H9 (cell line): Measurements from ENCODE around the gene TMA7. TPM values are rescaled to one million over a fixed set of nuclear protein-coding genes. Genes with fewer than 3 reads are reported as not detected.

Experiments
- DNase-seq: peaks from one replicate; pipeline ENCODE4 v3.0.0-alpha.2; 2017
- H2AFZ ChIP-seq: one replicate; pipeline ENCODE4 v1.6.1; 2013; ENCODE audit warnings: mild to moderate bottlenecking, low read length, control low read depth, moderate library complexity
- H2AK5ac ChIP-seq: 2 replicates; pipeline ENCODE4 v1.6.1; 2013; ENCODE audit warnings: low read length, control low read depth, mixed read lengths; ENCODE audit not compliant: insufficient read length
- H2BK120ac ChIP-seq: one replicate; pipeline ENCODE4 v1.6.1; 2013; ENCODE audit warnings: low read depth, mild to moderate bottlenecking, low read length, control low read depth, inconsistent platforms; ENCODE audit not compliant: poor library complexity, severe bottlenecking
- H2BK12ac ChIP-seq: 2 replicates; pipeline ENCODE4 v1.6.1; 2013; ENCODE audit warnings: low read length, control low read depth, mixed read lengths, low read depth; ENCODE audit not compliant: insufficient read length
- H2BK15ac ChIP-seq: 2 replicates; pipeline ENCODE4 v1.6.1; 2013; ENCODE audit warnings: low read depth, low read length, control low read depth
- H2BK20ac ChIP-seq: one replicate; pipeline ENCODE4 v1.6.1; 2013; ENCODE audit warnings: low read depth, mild to moderate bottlenecking, low read length, control low read depth, inconsistent platforms; ENCODE audit not compliant: poor library complexity, severe bottlenecking
- H2BK5ac ChIP-seq: 2 replicates; pipeline ENCODE4 v1.6.1; 2013; ENCODE audit warnings: low read length, control low read depth, mixed read lengths; ENCODE audit not compliant: insufficient read length
- H3K14ac ChIP-seq: 2 replicates; pipeline ENCODE4 v1.6.1; 2013; ENCODE audit warnings: low read length, control low read depth; ENCODE audit not compliant: insufficient read depth
- H3K18ac ChIP-seq: 2 replicates; pipeline ENCODE4 v1.6.1; 2013; ENCODE audit warnings: low read depth, mild to moderate bottlenecking, mixed read lengths, low read length, control low read depth; ENCODE audit not compliant: insufficient read length
- H3K23ac ChIP-seq: 2 replicates; pipeline ENCODE4 v1.6.1; 2013; ENCODE audit warnings: low read length, control low read depth, mixed read lengths, low read depth; ENCODE audit not compliant: insufficient read length
- H3K23me2 ChIP-seq: 2 replicates; pipeline ENCODE4 v1.6.1; 2013; ENCODE audit warnings: low read depth, mild to moderate bottlenecking, mixed read lengths, low read length, control low read depth; ENCODE audit not compliant: insufficient read length, poor library complexity, severe bottlenecking
- H3K27ac ChIP-seq: 2 replicates; pipeline ENCODE4 v1.5.1; 2013; ENCODE audit warnings: low read length, control low read depth, mixed read lengths, low read depth; ENCODE audit not compliant: insufficient read length
- H3K27me3 ChIP-seq: 2 replicates; pipeline ENCODE4 v1.6.1; 2013; ENCODE audit warnings: low read length, control low read depth, inconsistent platforms; ENCODE audit not compliant: insufficient read depth
- H3K4ac ChIP-seq: 2 replicates; pipeline ENCODE4 v1.6.1; 2013; ENCODE audit warnings: low read depth, mild to moderate bottlenecking, control low read depth, inconsistent platforms, low read length, moderate library complexity
- H3K4me1 ChIP-seq: 2 replicates; pipeline ENCODE4 v1.6.1; 2013; ENCODE audit warnings: low read length, control low read depth, inconsistent platforms; ENCODE audit not compliant: insufficient read depth
- H3K4me2 ChIP-seq: 2 replicates; pipeline ENCODE4 v1.6.1; 2013; ENCODE audit warnings: low read length, control low read depth, mixed read lengths; ENCODE audit not compliant: insufficient read length, insufficient read depth
- H3K56ac ChIP-seq: 2 replicates; pipeline ENCODE4 v1.6.1; 2013; ENCODE audit warnings: low read depth, mild to moderate bottlenecking, mixed read lengths, low read length, control low read depth; ENCODE audit not compliant: insufficient read length
- H3K79me1 ChIP-seq: 2 replicates; pipeline ENCODE4 v1.6.1; 2013; ENCODE audit warnings: low read depth, mild to moderate bottlenecking, moderate library complexity, low read length, control low read depth, inconsistent platforms; ENCODE audit not compliant: insufficient read depth, poor library complexity, severe bottlenecking
- H3K79me2 ChIP-seq: 2 replicates; pipeline ENCODE4 v1.6.1; 2013; ENCODE audit warnings: low read length, control low read depth, inconsistent platforms; ENCODE audit not compliant: insufficient read depth
- H3K9ac ChIP-seq: 2 replicates; pipeline ENCODE4 v1.6.1; 2013; ENCODE audit warnings: low read length, control low read depth, mixed read lengths; ENCODE audit not compliant: insufficient read length; ENCODE audit errors: extremely low read depth
- H3K9me3 ChIP-seq: one replicate; pipeline ENCODE4 v1.6.1; 2013; ENCODE audit warnings: low read depth, low read length, inconsistent platforms; ENCODE audit not compliant: control insufficient read depth
- H3T11ph ChIP-seq: one replicate; pipeline ENCODE4 v1.6.1; 2013; ENCODE audit warnings: mild to moderate bottlenecking, low read length, control low read depth, inconsistent platforms
- H4K20me1 ChIP-seq: one replicate; pipeline ENCODE4 v1.6.1; 2013; ENCODE audit not compliant: control insufficient read depth, insufficient read length, insufficient read depth
- H4K5ac ChIP-seq: 2 replicates; pipeline ENCODE4 v1.6.1; 2013; ENCODE audit warnings: low read depth, mild to moderate bottlenecking, mixed read lengths, low read length, control low read depth; ENCODE audit not compliant: insufficient read length
- H4K8ac ChIP-seq: replicated peaks from 2 replicates; pipeline ENCODE4 v1.6.1; 2013; ENCODE audit warnings: low read length, control low read depth, mixed read lengths, low read depth; ENCODE audit not compliant: insufficient read length
- H4K91ac ChIP-seq: 2 replicates; pipeline ENCODE4 v1.6.1; 2013; ENCODE audit warnings: low read depth, mild to moderate bottlenecking, moderate library complexity, mixed read lengths, low read length, control low read depth; ENCODE audit not compliant: insufficient read length
- H3K27ac Mint-ChIP-seq, 3 experiments: 2 replicates in 2 of 3; 3 replicates in 1 of 3; pipeline ENCODE4 v1.8.0; 2020 to 2021; ENCODE audit warnings: mixed read lengths in 3 of 3, mild to moderate bottlenecking in 1 of 3, moderate library complexity in 1 of 3
- H3K27me3 Mint-ChIP-seq: 2 replicates; pipeline ENCODE4 v1.8.0; 2021; ENCODE audit warnings: low read depth, mild to moderate bottlenecking, moderate library complexity, mixed read lengths
- H3K36me3 Mint-ChIP-seq, 3 experiments: 2 replicates in 2 of 3; 3 replicates in 1 of 3; pipeline ENCODE4 v1.8.0; 2020 to 2021; ENCODE audit warnings: low read depth in 3 of 3, mixed read lengths in 3 of 3; ENCODE audit not compliant: insufficient read depth in 1 of 3
- H3K4me1 Mint-ChIP-seq, 2 experiments: 2 replicates each; pipeline ENCODE4 v1.8.0; 2020; ENCODE audit warnings: mixed read lengths in 2 of 2
- H3K4me3 Mint-ChIP-seq, 2 experiments: 2 replicates in 1 of 2; 3 replicates in 1 of 2; pipeline ENCODE4 v1.8.0; 2020 to 2021; ENCODE audit warnings: mild to moderate bottlenecking in 2 of 2, mixed read lengths in 2 of 2, moderate library complexity in 1 of 2
- H3K9me3 Mint-ChIP-seq, 2 experiments: 2 replicates in 1 of 2; 3 replicates in 1 of 2; pipeline ENCODE4 v1.8.0; 2020; ENCODE audit warnings: mild to moderate bottlenecking in 2 of 2, mixed read lengths in 2 of 2, moderate library complexity in 1 of 2
- CTCF ChIP-seq: fragments of 200-600 bp; sonication (generic); conservative IDR thresholded peaks from 3 replicates; pipeline ENCODE4 v1.8.0; 2021; ENCODE audit warnings: antibody characterized with exemption, mild to moderate bottlenecking
- WGBS: extraction: QIAGEN DNeasy Blood & Tissue Kit; methylation state at CpG from one replicate; pipeline ENCODE4 v1.1.7; 2013; ENCODE audit warnings: missing lambda C conversion rate, low lambda C conversion rate, mixed read lengths; ENCODE audit not compliant: insufficient read length; ENCODE audit errors: extremely low coverage; 5-methylcytosine and 5-hydroxymethylcytosine counted together
- total RNA-seq: library from RNA; stranded (reverse); gene quantifications from 2 replicates; pipeline ENCODE4 v1.2.1, GENCODE V29; 2021

Gene TMA7
- total RNA-seq, 1 experiment from 2014 or later, result 305 TPM

GRCh38 chr3:48422681-48423080 is 17.4 kb upstream of the TMA7 start:
- Histone ChIP-seq H2AK5ac (no peak overlapping the region), H3K9me3 (no peaks in the 10 kb centered on the region), H4K8ac (no peak overlapping the region), H2BK5ac (no peak overlapping the region), H3K56ac (no peak overlapping the region), H2BK20ac (no peak overlapping the region), H3K27ac (no peak overlapping the region), H4K5ac (no peak overlapping the region), H4K91ac (no peak overlapping the region), H3K79me2 (peaks cover 26% of the 10 kb centered on the region; the same call in 1 of the 2 replicates), H2BK12ac (no peak overlapping the region), H3K18ac (no peak overlapping the region), H3K4me2 (no peak overlapping the region), H4K20me1 (no peaks in the 10 kb centered on the region), H3K9ac (no peak overlapping the region), H3K4me1 (peaks cover 4% of the 10 kb centered on the region; the same call in 1 of the 2 replicates), H3K23ac (no peak overlapping the region), H2BK120ac (no peak overlapping the region), H3K4ac (no peak overlapping the region), H3K79me1 (no peaks in the 10 kb centered on the region), H2AFZ (no peak overlapping the region), H3K27me3 (no peaks in the 10 kb centered on the region), H3T11ph (no peak overlapping the region), H3K23me2 (peaks cover under 1% of the 10 kb centered on the region), H3K14ac (no peak overlapping the region), H2BK15ac (no peak overlapping the region)
- Mint-ChIP-seq H3K36me3 (peaks cover 24 to 57% (median 56%) of the 10 kb centered on the region in 3 experiments; a peak in 6 of 7 replicates), H3K4me1 (peaks cover 23 to 26% of the 10 kb centered on the region in 2 experiments), H3K27me3 (no peaks in the 10 kb centered on the region), H3K9me3 (no peaks in the 10 kb centered on the region), H3K4me3 (no peak overlapping the region), H3K27ac (peak overlapping the region in 2 of 3 experiments; percentile 17 to 39; a peak in 2 of 7 replicates)
- no peak for TF ChIP-seq CTCF
- DNase-seq, result no peak
- WGBS, result no CpG with 5 or more reads among the region's 8 CpGs
